Superior temporal gyrus (tissue), 1 donor: ENCODE results near the gene KLHL18.
A peak's percentile ranks its signal among the peaks of the same experiment; 100 is the strongest.
"Not testable (repeated sequence)": the region's sequence is repeated elsewhere in the genome, so short reads cannot be mapped to it uniquely, and the experiment has no call there.

ENCODE experiments used
- DNase-seq: peaks from one replicate; pipeline ENCODE4 v3.0.0-alpha.2; 2016; ENCODE audit errors: extremely low spot score

KLHL18 gene

GRCh38 chr3:47362701-47363100, 80.0 kb downstream of the KLHL18 start:
- no peak for DNase-seq

GRCh38 chr3:47365213-47366153, 82.7 kb downstream of the KLHL18 start:
- DNase-seq: peak; percentile 34

GRCh38 chr3:47366833-47367232, 84.1 kb downstream of the KLHL18 start:
- no peak for DNase-seq

GRCh38 chr3:47367631-47368030, 84.9 kb downstream of the KLHL18 start:
- DNase-seq: no peak

GRCh38 chr3:47370020-47370419, 87.3 kb downstream of the KLHL18 start:
- not testable (repeated sequence) for DNase-seq

- DNase-seq: no peak
Observed at GRCh38 chr3:47370887-47371697, 88.3 kb downstream of the KLHL18 start.

- no peak for DNase-seq
Observed at GRCh38 chr3:47374587-47374986, 91.8 kb downstream of the KLHL18 start.

- no peak for DNase-seq
Observed at GRCh38 chr3:47376393-47376792, 93.6 kb downstream of the KLHL18 start.

GRCh38 chr3:47377186-47377585, 94.4 kb downstream of the KLHL18 start:
- DNase-seq: no peak

- DNase-seq: no peak
Observed at GRCh38 chr3:47378869-47379268, 96.1 kb downstream of the KLHL18 start.

GRCh38 chr3:47379411-47379899, 96.7 kb downstream of the KLHL18 start:
- no peak for DNase-seq

GRCh38 chr3:47380026-47380600, 97.4 kb downstream of the KLHL18 start:
- no peak for DNase-seq

GRCh38 chr3:47380601-47381316, 98.0 kb downstream of the KLHL18 start, which contains the start of gene PTPN23:
Gene PTPN23 (plus strand): TSS chr3:47381021. CDS start chr3:47381097, 76 bp downstream.
- DNase-seq: peak; percentile 99

GRCh38 chr3:47381317-47382157, 98.8 kb downstream of the KLHL18 start:
- peak; percentile 62 for DNase-seq

GRCh38 chr3:47384425-47384824, 101.7 kb downstream of the KLHL18 start:
- no peak for DNase-seq

- no peak for DNase-seq
Observed at GRCh38 chr3:47385007-47385406, 102.3 kb downstream of the KLHL18 start.

- no peak for DNase-seq
Observed at GRCh38 chr3:47385796-47386195, 103.1 kb downstream of the KLHL18 start.

GRCh38 chr3:47392933-47393332, 110.2 kb downstream of the KLHL18 start:
- no peak for DNase-seq

- no peak for DNase-seq
Observed at GRCh38 chr3:47394140-47394870, 111.6 kb downstream of the KLHL18 start.

- peak; percentile 45 for DNase-seq
Observed at GRCh38 chr3:47394881-47395280, 112.1 kb downstream of the KLHL18 start.
